Duodenal mucosa (tissue), 2 donors: ENCODE measurements around the gene ZNF521.

Source experiments
- H3K27ac ChIP-seq: one replicate; pipeline ENCODE4 v1.7.0; 2013; ENCODE audit warnings: low read depth, low read length
- H3K27me3 ChIP-seq, 2 donors: one replicate each; pipeline ENCODE4 v1.7.0; 2013; ENCODE audit warnings: low read length in 2 of 2, control low read depth in 1 of 2; ENCODE audit not compliant: insufficient read depth in 2 of 2, control insufficient read depth in 1 of 2
- H3K36me3 ChIP-seq, 2 donors: one replicate each; pipeline ENCODE4 v1.7.0; 2013; ENCODE audit warnings: low read length in 2 of 2, control low read depth in 1 of 2; ENCODE audit not compliant: insufficient read depth in 2 of 2, control insufficient read depth in 1 of 2
- H3K4me1 ChIP-seq, 2 donors: one replicate each; pipeline ENCODE4 v1.7.0; 2013; ENCODE audit warnings: low read length in 2 of 2, control low read depth in 1 of 2; ENCODE audit not compliant: insufficient read depth in 2 of 2, control insufficient read depth in 1 of 2
- H3K4me3 ChIP-seq, 2 donors: one replicate each; pipeline ENCODE4 v1.7.0; 2013; ENCODE audit warnings: low read length in 2 of 2, low read depth in 1 of 2
- H3K9ac ChIP-seq, 2 donors: one replicate each; pipeline ENCODE4 v1.7.0; 2013; ENCODE audit warnings: low read length in 2 of 2, low read depth in 1 of 2
- H3K9me3 ChIP-seq, 2 donors: one replicate each; pipeline ENCODE4 v1.7.0; 2013; ENCODE audit warnings: low read length in 2 of 2, control low read depth in 1 of 2; ENCODE audit not compliant: control insufficient read depth in 1 of 2

Gene ZNF521

GRCh38 chr18:25335676-25336075 is 16.3 kb downstream of the ZNF521 start:
- Histone ChIP-seq H3K9ac (no peak overlapping the region), H3K27me3 (no peaks in the 10 kb centered on the region), H3K36me3 (no peaks in the 10 kb centered on the region), H3K9me3 (no peaks in the 10 kb centered on the region), H3K4me3 (no peak overlapping the region), H3K4me1 (no peaks in the 10 kb centered on the region), H3K27ac (no peak overlapping the region)

- Histone ChIP-seq H3K27ac (no peak overlapping the region), H3K27me3 (no peaks in the 10 kb centered on the region), H3K9ac (no peak overlapping the region), H3K4me3 (no peak overlapping the region), H3K4me1 (no peaks in the 10 kb centered on the region), H3K36me3 (no peaks in the 10 kb centered on the region), H3K9me3 (no peaks in the 10 kb centered on the region)
Measured at GRCh38 chr18:25335062-25335461, 16.9 kb downstream of the ZNF521 start.

DNA sequence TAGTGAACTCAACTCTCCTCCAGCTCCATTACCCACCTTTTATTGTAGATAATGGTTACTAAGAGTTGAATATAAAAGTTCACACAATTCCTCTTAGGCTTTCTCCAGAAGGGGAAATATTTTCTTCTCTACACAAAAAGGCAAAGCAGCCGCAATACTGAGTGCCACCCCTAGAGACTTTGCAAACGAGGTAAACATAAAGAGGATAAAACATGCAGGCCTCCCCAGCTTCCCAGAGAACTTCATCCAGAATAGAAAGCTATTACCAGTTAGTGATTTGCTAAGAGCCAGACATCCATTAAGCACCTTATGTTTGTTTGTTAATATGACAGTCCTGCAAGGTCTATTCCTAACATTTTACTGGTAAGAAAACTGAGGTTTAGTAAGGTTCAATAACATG is 17.4 kb downstream of the ZNF521 start:
- Histone ChIP-seq H3K9ac (no peak overlapping the region), H3K4me1 (no peaks in the 10 kb centered on the region), H3K4me3 (no peak overlapping the region), H3K36me3 (no peaks in the 10 kb centered on the region), H3K9me3 (no peaks in the 10 kb centered on the region), H3K27me3 (no peaks in the 10 kb centered on the region), H3K27ac (no peak overlapping the region)

GRCh38 chr18:25332002-25332401 is 20.0 kb downstream of the ZNF521 start:
- H3K4me3 ChIP-seq = no peak overlapping the region
- no peak overlapping the region for H3K9ac ChIP-seq
- H3K9me3 ChIP-seq = no peaks in the 10 kb centered on the region
- no peaks in the 10 kb centered on the region for H3K36me3 ChIP-seq
- H3K27me3 ChIP-seq = no peaks in the 10 kb centered on the region
- no peaks in the 10 kb centered on the region for H3K4me1 ChIP-seq
- H3K27ac ChIP-seq = no peak overlapping the region

- H3K4me3 ChIP-seq = no peak overlapping the region
- H3K27me3 ChIP-seq = no peaks in the 10 kb centered on the region
- H3K36me3 ChIP-seq = no peaks in the 10 kb centered on the region
- no peak overlapping the region for H3K27ac ChIP-seq
- H3K4me1 ChIP-seq = no peaks in the 10 kb centered on the region
- no peaks in the 10 kb centered on the region for H3K9me3 ChIP-seq
- no peak overlapping the region for H3K9ac ChIP-seq
Measured at GRCh38 chr18:25329783-25330182, 22.2 kb downstream of the ZNF521 start.

DNA sequence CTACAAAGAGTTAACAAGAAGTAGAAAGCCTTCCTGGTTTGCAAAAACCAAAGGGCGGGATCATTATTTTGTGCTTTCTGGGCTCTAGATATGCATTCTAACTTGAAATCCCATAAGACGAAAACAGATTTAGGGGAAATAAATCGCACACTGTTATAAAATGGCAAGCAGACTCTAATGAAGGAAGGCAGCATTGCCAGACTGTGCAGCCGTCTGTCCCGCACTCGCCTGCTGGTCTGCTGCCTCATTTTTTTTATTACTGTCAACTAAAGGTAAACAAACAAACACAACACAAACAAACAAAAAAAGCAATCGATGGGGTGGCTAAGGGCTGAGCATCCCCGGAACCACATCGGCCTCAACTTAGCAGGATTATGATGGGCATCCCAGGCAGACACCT is 24.4 kb downstream of the ZNF521 start:
- no peak overlapping the region for H3K27ac ChIP-seq
- H3K9ac ChIP-seq = no peak overlapping the region
- H3K4me3 ChIP-seq = no peak overlapping the region
- no peaks in the 10 kb centered on the region for H3K4me1 ChIP-seq
- H3K9me3 ChIP-seq = no peaks in the 10 kb centered on the region
- H3K27me3 ChIP-seq = no peaks in the 10 kb centered on the region
- H3K36me3 ChIP-seq = no peaks in the 10 kb centered on the region

- Histone ChIP-seq H3K4me3 (no peak overlapping the region), H3K36me3 (no peaks in the 10 kb centered on the region), H3K9ac (no peak overlapping the region), H3K4me1 (no peaks in the 10 kb centered on the region), H3K27me3 (no peaks in the 10 kb centered on the region), H3K9me3 (no peaks in the 10 kb centered on the region), H3K27ac (no peak overlapping the region)
Measured at GRCh38 chr18:25326361-25326952, 25.5 kb downstream of the ZNF521 start.

DNA sequence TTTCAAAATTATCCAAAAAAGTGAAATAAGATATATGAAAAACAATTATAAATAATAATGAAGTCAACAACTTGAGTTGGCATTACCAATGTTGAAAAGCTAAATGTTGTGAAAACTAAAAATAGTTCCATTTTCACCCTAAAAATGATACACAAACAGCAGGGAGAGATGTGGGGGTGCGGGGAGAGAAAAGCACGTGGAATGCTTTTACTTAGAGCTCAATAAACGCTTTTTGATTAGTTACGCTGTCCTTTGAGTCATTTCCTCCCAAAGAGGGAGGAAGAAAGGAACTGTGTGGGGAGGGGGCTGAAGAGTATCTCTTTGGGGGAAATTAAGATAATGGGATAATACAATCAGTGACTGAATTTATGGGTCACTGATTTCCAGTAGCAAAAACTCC is 29.2 kb downstream of the ZNF521 start:
- Histone ChIP-seq H3K27me3 (no peaks in the 10 kb centered on the region), H3K9me3 (no peaks in the 10 kb centered on the region), H3K9ac (no peak overlapping the region), H3K4me3 (no peak overlapping the region), H3K4me1 (no peaks in the 10 kb centered on the region), H3K27ac (no peak overlapping the region), H3K36me3 (no peaks in the 10 kb centered on the region)

- H3K4me1 ChIP-seq = no peaks in the 10 kb centered on the region
- no peak overlapping the region for H3K9ac ChIP-seq
- no peaks in the 10 kb centered on the region for H3K9me3 ChIP-seq
- H3K27me3 ChIP-seq = no peaks in the 10 kb centered on the region
- no peaks in the 10 kb centered on the region for H3K36me3 ChIP-seq
- H3K27ac ChIP-seq = no peak overlapping the region
- no peak overlapping the region for H3K4me3 ChIP-seq
Measured at GRCh38 chr18:25316381-25317018, 35.5 kb downstream of the ZNF521 start.

GRCh38 chr18:25314838-25315190 is 37.2 kb downstream of the ZNF521 start:
- no peaks in the 10 kb centered on the region for H3K9me3 ChIP-seq
- H3K27me3 ChIP-seq = no peaks in the 10 kb centered on the region
- H3K27ac ChIP-seq = no peak overlapping the region
- H3K36me3 ChIP-seq = no peaks in the 10 kb centered on the region
- H3K9ac ChIP-seq = no peak overlapping the region
- H3K4me1 ChIP-seq = no peaks in the 10 kb centered on the region
- no peak overlapping the region for H3K4me3 ChIP-seq
